Osteoblast (primary cell): Measurements from ENCODE around the gene SPP2. TPM values are rescaled to one million over a fixed set of nuclear protein-coding genes. Genes with fewer than 3 reads are reported as not detected.

Experiments
- DNase-seq: peaks from one replicate; pipeline ENCODE4 v3.0.0; 2011; ENCODE audit warnings: low spot score, mixed read lengths; ENCODE audit not compliant: insufficient read length; ENCODE audit errors: missing footprints
- H2AFZ ChIP-seq: 2 replicates; pipeline ENCODE4 v1.6.0; 2011; ENCODE audit warnings: mild to moderate bottlenecking, low read length
- H3K27ac ChIP-seq: 2 replicates; pipeline ENCODE4 v1.5.1; 2011; ENCODE audit warnings: mild to moderate bottlenecking, low read depth, low read length, moderate library complexity
- H3K27me3 ChIP-seq: 2 replicates; pipeline ENCODE4 v1.6.0; 2012; ENCODE audit warnings: mild to moderate bottlenecking, control low read depth, inconsistent platforms, low read length, moderate library complexity; ENCODE audit not compliant: insufficient read depth
- H3K36me3 ChIP-seq: 2 replicates; pipeline ENCODE4 v1.5.1; 2011; ENCODE audit warnings: mild to moderate bottlenecking, low read length, control low read depth, moderate library complexity; ENCODE audit not compliant: insufficient read depth
- H3K4me1 ChIP-seq: 2 replicates; pipeline ENCODE4 v1.5.1; 2011; ENCODE audit warnings: mild to moderate bottlenecking, low read length, control low read depth, moderate library complexity; ENCODE audit not compliant: insufficient read depth
- H3K4me2 ChIP-seq: 2 replicates; pipeline ENCODE4 v1.6.0; 2011; ENCODE audit warnings: mild to moderate bottlenecking, low read length; ENCODE audit not compliant: insufficient read depth
- H3K4me3 ChIP-seq: fragments of 200-600 bp; sonication (generic); 3 replicates; pipeline ENCODE4 v1.5.1; 2012; ENCODE audit warnings: mild to moderate bottlenecking, low read length, inconsistent platforms; ENCODE audit not compliant: insufficient read depth
- H3K79me2 ChIP-seq: 2 replicates; pipeline ENCODE4 v1.6.0; 2012; ENCODE audit warnings: mild to moderate bottlenecking, low read length, control low read depth, inconsistent platforms; ENCODE audit not compliant: insufficient read depth
- H3K9me3 ChIP-seq: 2 replicates; pipeline ENCODE4 v1.5.1; 2011; ENCODE audit warnings: low read depth, low read length, control low read depth
- H4K20me1 ChIP-seq: 2 replicates; pipeline ENCODE4 v1.6.0; 2012; ENCODE audit warnings: mild to moderate bottlenecking, low read length, control low read depth; ENCODE audit not compliant: insufficient read depth
- total RNA-seq: library from RNA; depleted of rRNA; stranded (reverse); fragments of >200 nt; gene quantifications from 2 replicates; pipeline ENCODE4 v1.2.3, GENCODE V29; 2012
- TF ChIP-seq, protein P1 (sequence below): IDR thresholded peaks from 2 replicates; pipeline ENCODE4 v1.5.1; 2011; ENCODE audit warnings: mild to moderate bottlenecking, low read depth, low read length, moderate library complexity; ENCODE audit errors: extremely low read depth

The SPP2 gene
- total RNA-seq, 1 donor, result not detected

DNA sequence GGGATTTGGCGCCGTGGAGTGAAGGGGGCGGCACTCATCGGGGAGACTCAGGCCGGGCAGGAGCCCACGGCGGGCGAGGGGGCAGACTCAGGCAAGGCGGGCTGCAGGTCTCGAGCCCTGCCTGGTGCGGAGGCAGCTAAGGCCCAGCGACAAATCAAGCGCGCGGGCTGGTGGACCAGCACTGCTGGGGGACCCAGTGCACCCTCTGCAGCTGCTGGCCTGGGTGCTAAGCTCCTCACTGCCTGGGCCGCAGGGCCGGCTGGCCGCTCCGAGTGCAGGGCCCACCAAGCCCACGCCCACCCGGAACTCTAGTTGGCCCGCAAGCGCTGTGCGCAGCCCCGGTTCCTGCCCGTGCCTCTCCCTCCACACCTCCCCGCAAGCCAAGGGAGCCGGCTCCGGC, 26.2 kb upstream of the SPP2 start:
- no peak overlapping the region for H3K4me3 ChIP-seq
- DNase-seq, result no peak

GRCh38 chr2:234025466-234025865, 25.0 kb upstream of the SPP2 start:
- H3K4me2 ChIP-seq, result peak overlapping the region; percentile 68

More for the DNA sequence above, 26.2 kb upstream of the SPP2 start:
- no peaks in the 10 kb centered on the region for H3K9me3 ChIP-seq
- H3K4me2 ChIP-seq, result no peak overlapping the region
- H3K4me1 ChIP-seq, result peaks cover 8% of the 10 kb centered on the region
- H3K27ac ChIP-seq, result no peak overlapping the region
- no peak overlapping the region for H2AFZ ChIP-seq
- H4K20me1 ChIP-seq, result no peaks in the 10 kb centered on the region
- H3K79me2 ChIP-seq, result no peaks in the 10 kb centered on the region
- no peaks in the 10 kb centered on the region for H3K36me3 ChIP-seq
- TF ChIP-seq, protein P1, sequence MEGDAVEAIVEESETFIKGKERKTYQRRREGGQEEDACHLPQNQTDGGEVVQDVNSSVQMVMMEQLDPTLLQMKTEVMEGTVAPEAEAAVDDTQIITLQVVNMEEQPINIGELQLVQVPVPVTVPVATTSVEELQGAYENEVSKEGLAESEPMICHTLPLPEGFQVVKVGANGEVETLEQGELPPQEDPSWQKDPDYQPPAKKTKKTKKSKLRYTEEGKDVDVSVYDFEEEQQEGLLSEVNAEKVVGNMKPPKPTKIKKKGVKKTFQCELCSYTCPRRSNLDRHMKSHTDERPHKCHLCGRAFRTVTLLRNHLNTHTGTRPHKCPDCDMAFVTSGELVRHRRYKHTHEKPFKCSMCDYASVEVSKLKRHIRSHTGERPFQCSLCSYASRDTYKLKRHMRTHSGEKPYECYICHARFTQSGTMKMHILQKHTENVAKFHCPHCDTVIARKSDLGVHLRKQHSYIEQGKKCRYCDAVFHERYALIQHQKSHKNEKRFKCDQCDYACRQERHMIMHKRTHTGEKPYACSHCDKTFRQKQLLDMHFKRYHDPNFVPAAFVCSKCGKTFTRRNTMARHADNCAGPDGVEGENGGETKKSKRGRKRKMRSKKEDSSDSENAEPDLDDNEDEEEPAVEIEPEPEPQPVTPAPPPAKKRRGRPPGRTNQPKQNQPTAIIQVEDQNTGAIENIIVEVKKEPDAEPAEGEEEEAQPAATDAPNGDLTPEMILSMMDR, result no peak
- H3K27me3 ChIP-seq, result peaks cover 19% of the 10 kb centered on the region

GRCh38 chr2:234025891-234026401, 24.6 kb upstream of the SPP2 start:
- Histone ChIP-seq H3K27me3 (peaks cover 12% of the 10 kb centered on the region), H3K9me3 (no peaks in the 10 kb centered on the region), H4K20me1 (no peaks in the 10 kb centered on the region), H2AFZ (peak overlapping the region; percentile 45), H3K4me3 (peak overlapping the region; percentile 57), H3K4me1 (peaks cover 8% of the 10 kb centered on the region), H3K36me3 (no peaks in the 10 kb centered on the region), H3K27ac (no peak overlapping the region), H3K79me2 (no peaks in the 10 kb centered on the region), H3K4me2 (peak overlapping the region; percentile 68)
- TF ChIP-seq, protein P1, result no peak
- DNase-seq, result peak; percentile 53

More at GRCh38 chr2:234025466-234025865, 25.0 kb upstream of the SPP2 start:
- Histone ChIP-seq H3K27ac (no peak overlapping the region), H3K4me1 (peaks cover 8% of the 10 kb centered on the region), H3K9me3 (no peaks in the 10 kb centered on the region), H4K20me1 (no peaks in the 10 kb centered on the region), H3K36me3 (no peaks in the 10 kb centered on the region), H3K79me2 (no peaks in the 10 kb centered on the region), H2AFZ (peak overlapping the region; percentile 45), H3K4me3 (peak overlapping the region; percentile 57), H3K27me3 (peaks cover 17% of the 10 kb centered on the region)
- peak; percentile 53 for DNase-seq
- TF ChIP-seq, protein P1, result no peak

DNA sequence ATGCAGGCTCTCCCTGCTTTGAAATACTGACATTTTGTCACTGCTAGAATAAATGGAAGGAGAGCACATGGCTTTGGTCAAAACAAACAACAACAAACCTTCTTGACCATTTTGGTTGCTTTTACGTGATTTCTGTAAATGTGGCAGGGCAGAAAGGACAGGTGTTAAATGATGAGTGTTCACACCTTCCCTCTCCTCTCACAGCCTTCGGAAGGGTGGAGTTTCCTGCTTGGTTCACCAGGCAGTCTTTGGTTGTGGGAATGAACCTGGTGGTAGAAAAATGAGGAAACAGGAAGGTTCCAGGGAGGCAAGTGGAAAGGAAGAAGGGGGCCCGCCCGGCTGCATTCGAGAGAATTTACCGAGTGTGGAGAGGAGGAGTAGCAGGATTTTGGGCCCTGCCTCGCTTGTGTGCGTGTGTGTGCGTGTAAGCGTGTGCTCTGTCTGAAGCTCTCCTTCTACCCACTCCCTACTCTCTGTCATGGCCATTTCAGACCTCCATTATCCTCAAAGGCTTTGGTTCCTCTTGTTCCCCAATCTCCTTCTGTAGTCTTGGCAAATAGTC, 23.7 kb upstream of the SPP2 start:
- Histone ChIP-seq H3K4me2 (no peak overlapping the region), H3K79me2 (no peaks in the 10 kb centered on the region), H4K20me1 (no peaks in the 10 kb centered on the region), H2AFZ (no peak overlapping the region), H3K27me3 (peaks cover 12% of the 10 kb centered on the region), H3K4me3 (no peak overlapping the region), H3K9me3 (no peaks in the 10 kb centered on the region), H3K4me1 (peaks cover 11% of the 10 kb centered on the region), H3K27ac (no peak overlapping the region), H3K36me3 (no peaks in the 10 kb centered on the region)
- DNase-seq, result no peak
- TF ChIP-seq, protein P1, result no peak
